GM10248 (cell line): ENCODE results near the gene VOPP1.
A peak's percentile ranks its signal among the peaks of the same experiment; 100 is the strongest.

Experiments
- CTCF ChIA-PET: fragments of 300-600 bp; sonication (Branson Sonifier 250); formaldehyde crosslinking; extraction: SDS; loops from one replicate; lab custom pipeline; 2021; ENCODE audit warnings: antibody characterized with exemption; lab: Yijun Ruan, JAX
- POLR2A ChIA-PET: fragments of 350-650 bp; sonication (Branson Sonifier 250); formaldehyde crosslinking; extraction: SDS; loops from one replicate; lab custom pipeline; 2020; ENCODE audit warnings: antibody characterized with exemption; lab: Yijun Ruan, JAX
- DNase-seq: peaks from one replicate; pipeline ENCODE4 v3.0.0; 2012; ENCODE audit errors: extremely low spot score
- CTCF ChIP-seq: IDR thresholded peaks from 2 replicates; pipeline ENCODE4 v1.5.1; 2012; ENCODE audit warnings: mild to moderate bottlenecking, low read depth; ENCODE audit errors: extremely low read depth, missing control alignments, control extremely low read depth

VOPP1 gene

GRCh38 chr7:55570939-55571338, 1.4 kb downstream of the VOPP1 start:
- DNase-seq = no peak

GRCh38 chr7:55570218-55570873, 2.0 kb downstream of the VOPP1 start:
- peak; percentile 69 for DNase-seq
- ChIA-PET POLR2A (interaction anchor here (2.0 kb wide), 1 partner anchor 36 kb away, joined by 8 read pairs; no protein-coding TSS in a partner anchor), CTCF (interaction anchor here (1.7 to 3.5 kb wide), 4 partner anchors 12 to 23 kb away, joined by 3 to 19 read pairs (median 4); no protein-coding TSS in a partner anchor)
- TF ChIP-seq CTCF = no peak

More at GRCh38 chr7:55570939-55571338, 1.4 kb downstream of the VOPP1 start:
- no peak for TF ChIP-seq CTCF
- POLR2A ChIA-PET = no interaction called here
- CTCF ChIA-PET = interaction anchor here (1.7 to 1.9 kb wide), 3 partner anchors 18 to 24 kb away, joined by 3 to 4 read pairs (median 4); no protein-coding TSS in a partner anchor

GRCh38 chr7:55569797-55570196, 2.5 kb downstream of the VOPP1 start:
- POLR2A ChIA-PET = interaction anchor here (2.0 kb wide), 1 partner anchor 35 kb away, joined by 8 read pairs; no protein-coding TSS in a partner anchor
- CTCF ChIA-PET = interaction anchor here (1.9 to 3.5 kb wide), 2 partner anchors 11 to 23 kb away, joined by 4 to 19 read pairs; no protein-coding TSS in a partner anchor
- TF ChIP-seq CTCF = no peak
- no peak for DNase-seq

GRCh38 chr7:55569269-55569663, 3.0 kb downstream of the VOPP1 start:
- no peak for DNase-seq
- ChIA-PET CTCF (interaction anchor here (1.6 to 3.5 kb wide), 2 partner anchors 11 to 18 kb away, joined by 3 to 19 read pairs; no protein-coding TSS in a partner anchor), POLR2A (interaction anchor here (0.7 to 2.0 kb wide), 3 partner anchors 35 to 370 kb away, joined by 3 to 8 read pairs (median 4); no protein-coding TSS in a partner anchor)
- no peak for TF ChIP-seq CTCF

GRCh38 chr7:55568613-55569268, 3.6 kb downstream of the VOPP1 start:
- no peak for TF ChIP-seq CTCF
- ChIA-PET CTCF (interaction anchor here (1.0 to 4.4 kb wide), 5 partner anchors 10 to 55 kb away, joined by 3 to 21 read pairs (median 4); no protein-coding TSS in a partner anchor), POLR2A (interaction anchor here (0.7 to 2.0 kb wide), 4 partner anchors 34 to 371 kb away, joined by 3 to 8 read pairs (median 4); no protein-coding TSS in a partner anchor)
- DNase-seq = no peak

- TF ChIP-seq CTCF = no peak
- DNase-seq = no peak
- CTCF ChIA-PET = interaction anchor here (1.1 to 4.4 kb wide), 8 partner anchors 9 to 59 kb away, joined by 3 to 21 read pairs (median 4); no protein-coding TSS in a partner anchor
- POLR2A ChIA-PET = interaction anchor here (0.6 to 2.1 kb wide), 3 partner anchors 34 to 133 kb away, joined by 3 to 11 read pairs (median 4); no protein-coding TSS in a partner anchor
Observed at GRCh38 chr7:55567571-55567970, 4.7 kb downstream of the VOPP1 start.
